ENCODE measurements around the gene GLYATL1B. TPM values are rescaled to one million over a fixed set of nuclear protein-coding genes. Genes with fewer than 3 reads are reported as not detected.
"Not testable (repeated sequence)": the region's sequence is repeated elsewhere in the genome, so short reads cannot be mapped to it uniquely, and the experiment has no call there.

The GLYATL1B gene
- total RNA-seq, 5 donors from 2014 or later (not counting 1 experiment from before 2014, with no cell fraction given): not detected

DNA sequence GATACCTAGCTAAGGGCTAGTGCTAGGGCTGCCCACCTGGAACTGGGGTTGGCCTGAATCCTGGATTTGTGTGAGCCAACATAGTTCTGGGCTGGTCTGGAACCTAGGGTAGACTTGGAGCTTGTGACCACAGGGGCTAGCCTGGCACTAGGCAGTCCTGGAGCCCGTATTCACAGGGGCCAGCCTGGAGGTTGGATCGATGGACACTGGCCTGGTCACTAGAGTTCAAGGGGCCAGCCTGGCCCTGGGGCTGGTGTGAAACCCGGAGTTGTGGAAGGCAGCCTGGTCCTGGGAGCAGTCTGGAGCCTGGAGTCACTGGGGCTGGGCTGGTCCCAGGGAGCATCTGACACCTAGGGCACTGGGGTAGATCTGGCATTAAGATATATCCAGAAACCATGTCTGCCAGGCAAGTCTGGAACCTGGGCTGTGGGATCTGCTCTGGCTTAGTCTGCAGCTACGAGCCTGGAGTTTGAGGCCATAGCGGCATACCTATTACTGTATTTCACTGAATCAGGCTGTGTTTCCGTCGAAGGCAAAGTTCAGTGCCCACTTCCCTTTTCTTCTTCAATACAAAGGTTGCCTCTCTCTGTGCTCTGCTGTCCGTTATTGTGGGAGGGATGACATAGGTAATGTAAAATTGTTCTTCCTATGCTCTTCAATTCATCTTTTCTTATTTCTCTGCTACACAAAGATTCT is 9.1 kb upstream of the GLYATL1B start:
- peaks cover 4 to 12% of the 10 kb centered on the region in 2 experiments for H3K4me1 ChIP-seq (ENCODE audit: control insufficient read depth in 1 of 2, extremely low read depth in 1 of 2, insufficient read depth in 2 of 2, low read length in 2 of 2)
- Mint-ChIP-seq H3K36me3 (no peaks in the 10 kb centered on the region), H3K27me3 (peaks cover 19 to 46% of the 10 kb centered on the region in 2 donors), H3K4me1 (peaks cover 2 to 21% (median 7%) of the 10 kb centered on the region in 3 donors), H3K9me3 (peaks cover 0 to 9% (median 0%) of the 10 kb centered on the region in 3 donors), H3K4me3 (no peak overlapping the region), H3K27ac (no peak overlapping the region)
- H3K36me3 ChIP-seq (ENCODE audit: control insufficient read depth in 2 of 2, extremely low read depth in 1 of 2, insufficient read depth in 1 of 2, low read length in 1 of 2): no peaks in the 10 kb centered on the region
- peak in 1 of 4 experiments; percentile 17 for ATAC-seq (replicated peaks in 1 of 4)
- CTCF ChIA-PET: interaction anchor here in 1 of 2 donors (1.0 kb wide), 1 partner anchor 19 kb away, joined by 3 read pairs; no protein-coding TSS in a partner anchor
- peaks cover 0 to 17% of the 10 kb centered on the region in 2 experiments for H3K27me3 ChIP-seq (replicated peaks in 1 of 2; ENCODE audit: control insufficient read depth in 2 of 2, extremely low read depth in 1 of 2, insufficient read depth in 2 of 2, low read length in 1 of 2)
- WGBS (ENCODE audit: insufficient coverage): 88% methylated on average over 3 of the region's 8 CpGs
- DNase-seq: no peak
- H3K9me3 ChIP-seq: no peaks in the 10 kb centered on the region
- no peak overlapping the region for H3K4me3 ChIP-seq (ENCODE audit: control insufficient read depth in 1 of 2, extremely low read depth in 1 of 2, low read length in 1 of 2)
- H3K27ac ChIP-seq (ENCODE audit: low read length): no peak overlapping the region
- POLR2A ChIA-PET: no interaction called here

DNA sequence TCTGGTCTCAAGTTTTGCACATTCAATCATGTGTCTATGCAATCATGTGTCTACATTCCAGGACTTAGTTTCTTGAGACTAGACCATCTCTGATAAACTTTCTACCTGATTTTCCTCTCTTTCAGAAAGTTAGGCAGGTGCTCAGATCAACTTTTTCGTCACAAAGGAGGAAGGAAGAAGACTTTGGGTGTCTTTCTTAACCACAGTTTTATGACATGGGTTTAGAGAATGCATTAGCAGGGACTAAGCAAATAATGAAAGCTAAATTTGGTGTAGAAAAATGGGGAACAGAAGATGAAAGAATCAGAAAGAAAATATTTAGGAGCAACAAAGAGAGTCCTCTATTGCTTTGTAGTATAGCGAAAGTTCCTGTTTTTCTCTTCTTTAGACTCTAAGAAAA is 7.7 kb upstream of the GLYATL1B start:
- H3K27me3 Mint-ChIP-seq: peaks cover 7 to 41% of the 10 kb centered on the region in 2 donors

GRCh38 chr11:59079086-59079485 is 7.0 kb upstream of the GLYATL1B start:
- Mint-ChIP-seq H3K27me3 (peaks cover 8 to 38% of the 10 kb centered on the region in 2 donors), H3K4me3 (no peak overlapping the region), H3K36me3 (no peaks in the 10 kb centered on the region), H3K4me1 (peaks cover 2 to 21% (median 7%) of the 10 kb centered on the region in 3 donors), H3K27ac (peak overlapping the region in 1 of 2 donors; percentile 19), H3K9me3 (peaks cover 0 to 6% (median 0%) of the 10 kb centered on the region in 3 donors)
- ATAC-seq (replicated peaks in 1 of 4): no peak
- POLR2A ChIA-PET: no interaction called here
- CTCF ChIA-PET: interaction anchor here (0.7 to 1.0 kb wide), 2 partner anchors 92 to 1511 kb away, joined by 3 to 4 read pairs; no protein-coding TSS in a partner anchor
- H3K4me3 ChIP-seq (ENCODE audit: control insufficient read depth in 1 of 2, extremely low read depth in 1 of 2, low read length in 1 of 2): no peak overlapping the region
- no peaks in the 10 kb centered on the region for H3K9me3 ChIP-seq
- no peak for DNase-seq
- no peak overlapping the region for H3K27ac ChIP-seq (ENCODE audit: low read length)
- peaks cover 4 to 12% of the 10 kb centered on the region in 2 experiments for H3K4me1 ChIP-seq (ENCODE audit: control insufficient read depth in 1 of 2, extremely low read depth in 1 of 2, insufficient read depth in 2 of 2, low read length in 2 of 2)
- peaks cover 0 to 17% of the 10 kb centered on the region in 2 experiments for H3K27me3 ChIP-seq (replicated peaks in 1 of 2; ENCODE audit: control insufficient read depth in 2 of 2, extremely low read depth in 1 of 2, insufficient read depth in 2 of 2, low read length in 1 of 2)
- H3K36me3 ChIP-seq (ENCODE audit: control insufficient read depth in 2 of 2, extremely low read depth in 1 of 2, insufficient read depth in 1 of 2, low read length in 1 of 2): no peaks in the 10 kb centered on the region
- no CpG with 5 or more reads among the region's 1 CpG for WGBS (ENCODE audit: insufficient coverage)

More for the DNA sequence above, 7.7 kb upstream of the GLYATL1B start:
- Histone ChIP-seq H3K4me3 (ENCODE audit: control insufficient read depth in 1 of 2, extremely low read depth in 1 of 2, low read length in 1 of 2) (no peak overlapping the region), H3K27ac (ENCODE audit: low read length) (no peak overlapping the region), H3K9me3 (no peaks in the 10 kb centered on the region), H3K36me3 (ENCODE audit: control insufficient read depth in 2 of 2, extremely low read depth in 1 of 2, insufficient read depth in 1 of 2, low read length in 1 of 2) (no peaks in the 10 kb centered on the region), H3K4me1 (ENCODE audit: control insufficient read depth in 1 of 2, extremely low read depth in 1 of 2, insufficient read depth in 2 of 2, low read length in 2 of 2) (peaks cover 4 to 12% of the 10 kb centered on the region in 2 experiments), H3K27me3 (replicated peaks in 1 of 2; ENCODE audit: control insufficient read depth in 2 of 2, extremely low read depth in 1 of 2, insufficient read depth in 2 of 2, low read length in 1 of 2) (peaks cover 0 to 17% of the 10 kb centered on the region in 2 experiments)
- no peak for DNase-seq
- H3K9me3 Mint-ChIP-seq: peaks cover 0 to 7% (median 0%) of the 10 kb centered on the region in 3 donors
- no CpG with 5 or more reads among the region's 2 CpGs for WGBS (ENCODE audit: insufficient coverage)
- no peak for ATAC-seq (replicated peaks in 1 of 4)
- CTCF ChIA-PET: interaction anchor here (0.5 to 1.0 kb wide), 3 partner anchors 80 to 1554 kb away, joined by 3 to 4 read pairs (median 3); no protein-coding TSS in a partner anchor
- H3K4me3 Mint-ChIP-seq: no peak overlapping the region
- H3K4me1 Mint-ChIP-seq: peaks cover 2 to 21% (median 7%) of the 10 kb centered on the region in 3 donors
- H3K36me3 Mint-ChIP-seq: no peaks in the 10 kb centered on the region
- H3K27ac Mint-ChIP-seq: no peak overlapping the region
- POLR2A ChIA-PET: no interaction called here

GRCh38 chr11:59080421-59080820 is 5.7 kb upstream of the GLYATL1B start:
- H3K9me3 ChIP-seq; DNase-seq; ATAC-seq (replicated peaks in 1 of 4); H3K36me3 Mint-ChIP-seq; H3K4me3 Mint-ChIP-seq; POLR2A ChIA-PET; H3K27ac ChIP-seq (ENCODE audit: low read length); H3K36me3 ChIP-seq (ENCODE audit: control insufficient read depth in 2 of 2, extremely low read depth in 1 of 2, insufficient read depth in 1 of 2, low read length in 1 of 2); H3K4me3 ChIP-seq (ENCODE audit: control insufficient read depth in 1 of 2, extremely low read depth in 1 of 2, low read length in 1 of 2); CTCF ChIA-PET; H3K9me3 Mint-ChIP-seq; H3K27ac Mint-ChIP-seq: not testable (repeated sequence)
- Histone ChIP-seq H3K27me3 (replicated peaks in 1 of 2; ENCODE audit: control insufficient read depth in 2 of 2, extremely low read depth in 1 of 2, insufficient read depth in 2 of 2, low read length in 1 of 2) (peaks cover 0 to 17% of the 10 kb centered on the region in 2 experiments), H3K4me1 (ENCODE audit: control insufficient read depth in 1 of 2, extremely low read depth in 1 of 2, insufficient read depth in 2 of 2, low read length in 2 of 2) (peaks cover 4 to 12% of the 10 kb centered on the region in 2 experiments)
- Mint-ChIP-seq H3K27me3 (peaks cover 3 to 25% of the 10 kb centered on the region in 2 donors), H3K4me1 (peaks cover 2 to 21% (median 7%) of the 10 kb centered on the region in 3 donors)
- WGBS (ENCODE audit: insufficient coverage): no CpG with 5 or more reads among the region's 2 CpGs

GRCh38 chr11:59081430-59082020 is 4.6 kb upstream of the GLYATL1B start:
- H3K9me3 Mint-ChIP-seq; H3K36me3 ChIP-seq (ENCODE audit: control insufficient read depth in 2 of 2, extremely low read depth in 1 of 2, insufficient read depth in 1 of 2, low read length in 1 of 2); ATAC-seq (replicated peaks in 1 of 4); POLR2A ChIA-PET; H3K27ac Mint-ChIP-seq; H3K27ac ChIP-seq (ENCODE audit: low read length); H3K9me3 ChIP-seq; DNase-seq; CTCF ChIA-PET; H3K4me3 ChIP-seq (ENCODE audit: control insufficient read depth in 1 of 2, extremely low read depth in 1 of 2, low read length in 1 of 2); H3K36me3 Mint-ChIP-seq; H3K4me3 Mint-ChIP-seq; H3K27me3 ChIP-seq (replicated peaks in 1 of 2; ENCODE audit: control insufficient read depth in 2 of 2, extremely low read depth in 1 of 2, insufficient read depth in 2 of 2, low read length in 1 of 2): not testable (repeated sequence)
- WGBS (ENCODE audit: insufficient coverage): 100% methylated on average over 2 of the region's 4 CpGs
- H3K27me3 Mint-ChIP-seq: peaks cover 3 to 16% of the 10 kb centered on the region in 2 donors
- peaks cover 4 to 12% of the 10 kb centered on the region in 2 experiments for H3K4me1 ChIP-seq (ENCODE audit: control insufficient read depth in 1 of 2, extremely low read depth in 1 of 2, insufficient read depth in 2 of 2, low read length in 2 of 2)
- peaks cover 2 to 21% (median 7%) of the 10 kb centered on the region in 3 donors for H3K4me1 Mint-ChIP-seq

- CTCF ChIA-PET: no interaction called here
Measured at GRCh38 chr11:59088162-59088561, 2.1 kb downstream of the GLYATL1B start.

More at GRCh38 chr11:59088162-59088561, 2.1 kb downstream of the GLYATL1B start:
- Histone ChIP-seq H3K4me1 (ENCODE audit: control insufficient read depth in 1 of 2, extremely low read depth in 1 of 2, insufficient read depth in 2 of 2, low read length in 2 of 2) (no peaks in the 10 kb centered on the region), H3K27ac (ENCODE audit: low read length) (no peak overlapping the region), H3K36me3 (ENCODE audit: control insufficient read depth in 2 of 2, extremely low read depth in 1 of 2, insufficient read depth in 1 of 2, low read length in 1 of 2) (no peaks in the 10 kb centered on the region), H3K4me3 (ENCODE audit: control insufficient read depth in 1 of 2, extremely low read depth in 1 of 2, low read length in 1 of 2) (no peak overlapping the region), H3K27me3 (replicated peaks in 1 of 2; ENCODE audit: control insufficient read depth in 2 of 2, extremely low read depth in 1 of 2, insufficient read depth in 2 of 2, low read length in 1 of 2) (no peaks in the 10 kb centered on the region), H3K9me3 (no peaks in the 10 kb centered on the region)
- H3K4me1 Mint-ChIP-seq: no peaks in the 10 kb centered on the region
- no peak for ATAC-seq (replicated peaks in 1 of 4)
- H3K9me3 Mint-ChIP-seq: no peaks in the 10 kb centered on the region
- no peak overlapping the region for H3K27ac Mint-ChIP-seq
- 100% methylated on average over 1 of the region's 4 CpGs for WGBS (ENCODE audit: insufficient coverage)
- no peaks in the 10 kb centered on the region for H3K36me3 Mint-ChIP-seq
- H3K27me3 Mint-ChIP-seq: peaks cover 9 to 15% of the 10 kb centered on the region in 2 donors
- DNase-seq: no peak
- H3K4me3 Mint-ChIP-seq: no peak overlapping the region
- POLR2A ChIA-PET: no interaction called here
